Measurements from ENCODE around the gene UPF1. TPM values are rescaled to one million over a fixed set of nuclear protein-coding genes. Genes with fewer than 3 reads are reported as not detected.
A peak's percentile ranks its signal among the peaks of the same experiment; 100 is the strongest.

Gene UPF1
- total and polyA plus RNA-seq, 7 donors, result 27.6 to 62.1 (median 49.0) TPM

DNA sequence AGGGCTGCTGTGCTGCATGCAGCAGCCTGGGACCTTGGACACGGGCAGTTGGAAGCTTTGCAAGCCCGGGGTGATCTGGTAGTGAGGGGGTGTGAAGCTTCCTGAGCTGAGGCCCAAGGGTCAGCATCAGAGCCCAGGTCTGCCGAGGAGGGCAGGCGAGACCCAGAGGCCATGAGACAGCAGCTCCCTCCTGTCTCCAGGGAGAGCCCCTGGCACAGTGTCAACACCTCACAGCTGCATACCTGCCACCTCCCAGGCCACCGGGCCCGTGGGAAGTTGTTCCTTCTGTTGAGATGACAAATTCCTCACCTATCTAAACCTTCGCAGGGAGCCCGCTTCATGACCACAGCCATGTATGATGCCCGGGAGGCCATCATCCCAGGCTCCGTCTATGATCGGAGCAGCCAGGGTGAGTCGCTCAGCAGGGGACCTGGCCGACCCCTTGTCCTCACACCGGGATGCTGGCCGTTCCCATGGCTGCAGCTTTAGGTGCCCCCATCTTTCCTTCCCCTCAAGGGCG, 32.1 kb downstream of the UPF1 start:
- Histone ChIP-seq H3K4me3 (no peak overlapping the region), H3K27me3 (peaks cover 0 to 7% (median 4%) of the 10 kb centered on the region in 3 donors), H3K9me3 (no peaks in the 10 kb centered on the region), H3K36me3 (peaks cover 55 to 94% (median 84%) of the 10 kb centered on the region in 4 donors), H3K4me1 (peaks cover 0 to 13% (median 6%) of the 10 kb centered on the region in 4 donors), H3K27ac (no peak overlapping the region)
- 76 to 84% methylated on average over 16 of the region's 16 CpGs for WGBS, 2 donors
- no peak for DNase-seq
- intact Hi-C loops (cut with DNase I), result no loop called here
- TF ChIP-seq POLR2AphosphoS5 (IDR thresholded peaks at IDR 0.05) (no peak), POLR2A (IDR thresholded peaks at IDR 0.05) (no peak), EP300 (IDR thresholded peaks at IDR 0.05) (no peak)
- TF ChIP-seq, protein P1, sequence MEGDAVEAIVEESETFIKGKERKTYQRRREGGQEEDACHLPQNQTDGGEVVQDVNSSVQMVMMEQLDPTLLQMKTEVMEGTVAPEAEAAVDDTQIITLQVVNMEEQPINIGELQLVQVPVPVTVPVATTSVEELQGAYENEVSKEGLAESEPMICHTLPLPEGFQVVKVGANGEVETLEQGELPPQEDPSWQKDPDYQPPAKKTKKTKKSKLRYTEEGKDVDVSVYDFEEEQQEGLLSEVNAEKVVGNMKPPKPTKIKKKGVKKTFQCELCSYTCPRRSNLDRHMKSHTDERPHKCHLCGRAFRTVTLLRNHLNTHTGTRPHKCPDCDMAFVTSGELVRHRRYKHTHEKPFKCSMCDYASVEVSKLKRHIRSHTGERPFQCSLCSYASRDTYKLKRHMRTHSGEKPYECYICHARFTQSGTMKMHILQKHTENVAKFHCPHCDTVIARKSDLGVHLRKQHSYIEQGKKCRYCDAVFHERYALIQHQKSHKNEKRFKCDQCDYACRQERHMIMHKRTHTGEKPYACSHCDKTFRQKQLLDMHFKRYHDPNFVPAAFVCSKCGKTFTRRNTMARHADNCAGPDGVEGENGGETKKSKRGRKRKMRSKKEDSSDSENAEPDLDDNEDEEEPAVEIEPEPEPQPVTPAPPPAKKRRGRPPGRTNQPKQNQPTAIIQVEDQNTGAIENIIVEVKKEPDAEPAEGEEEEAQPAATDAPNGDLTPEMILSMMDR (IDR thresholded peaks at IDR 0.05), result no peak

- H3K4me3 ChIP-seq, result no peak overlapping the region
- H3K36me3 ChIP-seq, result peaks cover 46 to 79% (median 71%) of the 10 kb centered on the region in 4 donors
- WGBS, 2 donors, result 82 to 90% methylated on average over 27 of the region's 27 CpGs
- intact Hi-C loops (cut with DNase I), result no loop called here
- TF ChIP-seq POLR2A (IDR thresholded peaks at IDR 0.05), result no peak
- no peak for TF ChIP-seq POLR2AphosphoS5 (IDR thresholded peaks at IDR 0.05)
- no peak for TF ChIP-seq EP300 (IDR thresholded peaks at IDR 0.05)
- TF ChIP-seq, protein P1 (IDR thresholded peaks at IDR 0.05), result no peak
- DNase-seq, result no peak
- peaks cover 0 to 22% (median 21%) of the 10 kb centered on the region in 4 donors for H3K4me1 ChIP-seq
- H3K27me3 ChIP-seq, result peaks cover 12 to 20% (median 16%) of the 10 kb centered on the region in 3 donors
- H3K27ac ChIP-seq, result no peak overlapping the region
- H3K9me3 ChIP-seq, result no peaks in the 10 kb centered on the region
Measured at GRCh38 chr19:18865106-18865972, 33.6 kb downstream of the UPF1 start.

DNA sequence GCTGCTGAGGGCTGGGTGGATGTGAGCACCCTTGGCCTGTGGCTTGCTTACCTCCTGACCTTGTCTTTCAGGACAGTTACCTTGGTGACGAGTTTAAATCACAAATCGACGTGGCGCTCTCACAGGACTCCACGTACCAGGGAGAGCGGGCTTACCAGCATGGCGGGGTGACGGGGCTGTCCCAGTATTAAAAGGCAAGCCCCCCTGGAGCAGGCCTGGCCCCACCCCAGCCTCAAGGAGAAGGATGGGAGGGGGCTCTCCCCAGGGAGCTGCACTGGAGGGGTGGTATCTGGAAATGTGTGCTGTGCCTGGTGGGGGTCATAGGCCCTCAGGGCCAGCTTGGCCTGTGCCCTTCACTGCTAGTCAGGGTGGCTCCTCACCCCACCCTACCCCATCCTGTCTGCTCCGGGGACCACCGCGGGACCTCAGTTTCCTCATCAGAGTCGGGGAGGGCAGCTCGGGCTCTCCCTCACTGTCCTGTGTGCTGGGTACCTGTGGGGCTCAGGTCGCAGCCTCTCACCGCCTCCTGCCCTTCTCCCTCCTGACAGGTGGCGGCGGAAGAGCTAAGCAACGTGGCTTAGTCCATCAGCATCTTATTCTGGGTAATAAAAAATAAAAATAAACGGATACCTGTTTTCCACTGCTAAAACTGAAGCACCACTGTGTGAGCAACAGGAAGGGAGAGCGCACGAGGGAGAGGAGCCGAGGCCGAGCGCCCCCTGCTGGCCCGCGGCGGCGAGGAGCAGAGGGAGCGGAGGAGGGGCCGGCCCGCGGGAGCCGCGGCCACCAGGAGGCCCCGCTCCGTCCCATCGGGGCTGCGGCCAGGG, 34.4 kb downstream of the UPF1 start:
- peaks cover 0 to 24% (median 19%) of the 10 kb centered on the region in 4 donors for H3K4me1 ChIP-seq
- no peak overlapping the region for H3K27ac ChIP-seq
- peaks cover 14 to 26% (median 16%) of the 10 kb centered on the region in 3 donors for H3K27me3 ChIP-seq
- TF ChIP-seq POLR2A (IDR thresholded peaks at IDR 0.05) (no peak), POLR2AphosphoS5 (IDR thresholded peaks at IDR 0.05) (no peak)
- TF ChIP-seq, protein P1 (IDR thresholded peaks at IDR 0.05), result peak; percentile 67 to 98 (median 88)
- H3K36me3 ChIP-seq, result peaks cover 38 to 71% (median 63%) of the 10 kb centered on the region in 4 donors
- H3K9me3 ChIP-seq, result no peaks in the 10 kb centered on the region
- no peak for DNase-seq
- intact Hi-C loops (cut with DNase I), result no loop called here
- 40 to 47% methylated on average over 38 of the region's 38 CpGs for WGBS, 2 donors
- H3K4me3 ChIP-seq, result no peak overlapping the region

DNA sequence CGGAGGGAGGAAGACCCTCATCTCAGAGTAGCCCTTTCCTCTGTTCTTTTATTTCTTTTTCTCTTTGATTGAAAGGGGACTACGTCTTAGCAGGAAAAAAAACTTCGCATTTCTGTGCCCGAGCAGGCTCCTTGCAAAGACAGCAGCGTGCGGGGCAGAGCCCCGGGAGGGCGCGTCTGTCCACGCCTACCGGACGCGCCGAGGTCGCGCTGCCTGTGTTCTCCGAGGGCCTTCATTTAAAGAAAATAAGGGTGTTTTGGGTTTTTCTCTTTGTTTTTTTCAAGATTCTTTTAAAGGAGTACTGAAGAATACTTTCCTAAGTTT, 35.0 kb downstream of the UPF1 start:
- TF ChIP-seq EP300 (IDR thresholded peaks at IDR 0.05), result no peak
- TF ChIP-seq, protein P1 (IDR thresholded peaks at IDR 0.05), result peak in 1 of 4 experiments; percentile 19
- peaks cover 0 to 24% (median 19%) of the 10 kb centered on the region in 4 donors for H3K4me1 ChIP-seq
- peaks cover 14 to 29% (median 16%) of the 10 kb centered on the region in 3 donors for H3K27me3 ChIP-seq
- intact Hi-C loops (cut with DNase I), result no loop called here
- H3K27ac ChIP-seq, result no peak overlapping the region
- DNase-seq, result no peak
- 69 to 76% methylated on average over 17 of the region's 17 CpGs for WGBS, 2 donors
- no peaks in the 10 kb centered on the region for H3K9me3 ChIP-seq
- H3K36me3 ChIP-seq, result peaks cover 32 to 65% (median 58%) of the 10 kb centered on the region in 4 donors
- H3K4me3 ChIP-seq, result no peak overlapping the region
